WTC11 (cell line): ENCODE measurements around the gene SHISA7.

ENCODE experiments used
- ETV6 ChIP-seq: sonication (generic); formaldehyde crosslinking; IDR thresholded peaks from 2 replicates; pipeline ENCODE4 v1.8.1; 2022; ENCODE audit warnings: mild to moderate bottlenecking, missing genetic modification reagents
- SMAD3 ChIP-seq: sonication (generic); formaldehyde crosslinking; IDR thresholded peaks from 2 replicates; pipeline ENCODE4 v1.8.0; 2022; ENCODE audit warnings: missing genetic modification reagents, mild to moderate bottlenecking, borderline replicate concordance
- TF ChIP-seq, protein P1 (sequence below): fragments of 200-600 bp; IDR thresholded peaks from 2 replicates; pipeline ENCODE4 v1.8.0; 2022; ENCODE audit warnings: antibody characterized with exemption

GRCh38 chr19:55478364-55478763 is 35.3 kb upstream of the SHISA7 start:
- TF ChIP-seq, protein P1, sequence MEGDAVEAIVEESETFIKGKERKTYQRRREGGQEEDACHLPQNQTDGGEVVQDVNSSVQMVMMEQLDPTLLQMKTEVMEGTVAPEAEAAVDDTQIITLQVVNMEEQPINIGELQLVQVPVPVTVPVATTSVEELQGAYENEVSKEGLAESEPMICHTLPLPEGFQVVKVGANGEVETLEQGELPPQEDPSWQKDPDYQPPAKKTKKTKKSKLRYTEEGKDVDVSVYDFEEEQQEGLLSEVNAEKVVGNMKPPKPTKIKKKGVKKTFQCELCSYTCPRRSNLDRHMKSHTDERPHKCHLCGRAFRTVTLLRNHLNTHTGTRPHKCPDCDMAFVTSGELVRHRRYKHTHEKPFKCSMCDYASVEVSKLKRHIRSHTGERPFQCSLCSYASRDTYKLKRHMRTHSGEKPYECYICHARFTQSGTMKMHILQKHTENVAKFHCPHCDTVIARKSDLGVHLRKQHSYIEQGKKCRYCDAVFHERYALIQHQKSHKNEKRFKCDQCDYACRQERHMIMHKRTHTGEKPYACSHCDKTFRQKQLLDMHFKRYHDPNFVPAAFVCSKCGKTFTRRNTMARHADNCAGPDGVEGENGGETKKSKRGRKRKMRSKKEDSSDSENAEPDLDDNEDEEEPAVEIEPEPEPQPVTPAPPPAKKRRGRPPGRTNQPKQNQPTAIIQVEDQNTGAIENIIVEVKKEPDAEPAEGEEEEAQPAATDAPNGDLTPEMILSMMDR: no peak
- TF ChIP-seq SMAD3 (CRISPR knock-in tag): no peak
- TF ChIP-seq ETV6 (CRISPR knock-in tag): no peak
